Gastrocnemius medialis (tissue), 4 donors: ENCODE results near the gene TRIP10. TPM values are rescaled to one million over a fixed set of nuclear protein-coding genes. Genes with fewer than 3 reads are reported as not detected.
A peak's percentile ranks its signal among the peaks of the same experiment; 100 is the strongest.
"Not testable (repeated sequence)": the region's sequence is repeated elsewhere in the genome, so short reads cannot be mapped to it uniquely, and the experiment has no call there.

Source experiments
- ATAC-seq, 2 donors: fragments of 150-250 bp; one replicate each; pipeline ENCODE4 v1.9.1; 2016
- DNase-seq, 2 donors: peaks; one replicate each; pipeline ENCODE4 v3.0.0-alpha.2; 2019
- H3K27ac ChIP-seq, 4 donors: fragments of 200-600 bp; sonication (generic); 1 replicate in 1 of 4; 2 replicates in 3 of 4; pipeline ENCODE4 v1.5.1; 2016 to 2018; ENCODE audit warnings: mild to moderate bottlenecking in 2 of 4, moderate library complexity in 1 of 4
- H3K27me3 ChIP-seq, 3 donors: fragments of 200-600 bp; sonication (generic) in 2 of 3; 1 replicate in 1 of 3; 2 replicates in 2 of 3; pipeline versions ENCODE4 v1.5.1 to v1.6.0; 2016 to 2019; ENCODE audit warnings: mild to moderate bottlenecking in 1 of 3, moderate library complexity in 1 of 3
- H3K36me3 ChIP-seq, 2 donors: fragments of 200-600 bp; sonication (generic) in 1 of 2; one replicate each; pipeline ENCODE4 v1.5.1; 2017 to 2018
- H3K4me1 ChIP-seq, 2 donors: fragments of 200-600 bp; sonication (generic) in 1 of 2; one replicate each; pipeline ENCODE4 v1.5.1; 2016 to 2017; ENCODE audit warnings: mild to moderate bottlenecking in 2 of 2
- H3K4me3 ChIP-seq, 4 donors: fragments of 200-600 bp; sonication (generic) in 3 of 4; 1 replicate in 1 of 4; 2 replicates in 3 of 4; pipeline ENCODE4 v1.5.1; 2016 to 2019; ENCODE audit warnings: mild to moderate bottlenecking in 2 of 4
- H3K9me3 ChIP-seq, 3 donors: fragments of 200-600 bp; sonication (generic) in 2 of 3; 1 replicate in 1 of 3; 2 replicates in 2 of 3; pipeline ENCODE4 v1.5.1; 2016 to 2019
- CTCF ChIP-seq, 5 experiments: fragments of 450-650 bp in 3 of 5; fragments of 200-600 bp in 2 of 5; sonication (generic) in 2 of 5; IDR thresholded peaks in 4 of 5; conservative IDR thresholded peaks in 1 of 5; 1 replicate in 4 of 5; 2 replicates in 1 of 5; pipeline ENCODE4 v1.5.1; 2016 to 2019; ENCODE audit warnings: antibody characterized with exemption in 5 of 5, mild to moderate bottlenecking in 3 of 5, moderate library complexity in 3 of 5
- POLR2A ChIP-seq, 2 donors: fragments of 450-650 bp; IDR thresholded peaks; one replicate each; pipeline ENCODE4 v1.6.1; 2017; ENCODE audit warnings: antibody characterized with exemption in 2 of 2, mild to moderate bottlenecking in 2 of 2, moderate library complexity in 2 of 2
- in situ Hi-C, 4 donors: fragments of 200-750 bp; cut with MboI; loops; one replicate each; pipeline versions ENCODE4 v1.15.0 to v1.8.0; 2017; ENCODE audit warnings: low sequenced_read_pairs in 4 of 4
- intact Hi-C: fragments of 100-400 bp; cut with DNase I; formaldehyde crosslinking; loops from one replicate; pipeline ENCODE4 v1.15.1; 2023; ENCODE audit warnings: low total_unique reads
- total RNA-seq, 4 donors: library from RNA; depleted of rRNA; stranded (reverse); fragments of >200 nt; gene quantifications; one replicate each; pipeline versions ENCODE4 v1.1.0 to v1.2.3, GENCODE V29; 2016

TRIP10 gene
- total RNA-seq, 4 donors from 2014 or later = 130 to 237 (median 178) TPM

GRCh38 chr19:6744381-6745301 lies 5.2 kb downstream of the TRIP10 start:
- H3K27me3 ChIP-seq = no peaks in the 10 kb centered on the region
- H3K4me3 ChIP-seq = peak overlapping the region; percentile 37 to 53 (median 40)
- ATAC-seq (peak; percentile 55 to 73), DNase-seq (peak; percentile 79 to 91)
- peak overlapping the region; percentile 96 to 100 (median 98) for H3K27ac ChIP-seq
- TF ChIP-seq POLR2A (IDR thresholded peaks at IDR 0.05) = no peak
- in situ Hi-C loops = loop anchor here in 2 of 4 donors (25.0 kb wide), 2 partner anchors 232 to 357 kb away; partner anchors contain the start of genes GTF2F1 (in 1 of the 2), PSPN (in 1 of the 2) and TUBB4A (in 1 of the 2)
- H3K4me1 ChIP-seq = peaks cover 57 to 69% of the 10 kb centered on the region in 2 donors
- peaks cover 0 to 61% of the 10 kb centered on the region in 2 donors for H3K36me3 ChIP-seq
- no peaks in the 10 kb centered on the region for H3K9me3 ChIP-seq
- intact Hi-C loops = no loop called here

- peaks cover 57 to 67% of the 10 kb centered on the region in 2 donors for H3K4me1 ChIP-seq
- no peak for DNase-seq
- no peak for ATAC-seq
- H3K36me3 ChIP-seq = peaks cover 0 to 75% of the 10 kb centered on the region in 2 donors
- intact Hi-C loops = no loop called here
- H3K9me3 ChIP-seq = no peaks in the 10 kb centered on the region
- in situ Hi-C loops = loop anchor here in 2 of 4 donors (25.0 kb wide), 2 partner anchors 234 to 359 kb away; partner anchors contain the start of genes GTF2F1 (in 1 of the 2), PSPN (in 1 of the 2) and TUBB4A (in 1 of the 2)
- H3K27me3 ChIP-seq = no peaks in the 10 kb centered on the region
- H3K4me3 ChIP-seq = no peak overlapping the region
- TF ChIP-seq CTCF (IDR thresholded peaks at IDR 0.05 in 4 of 5, conservative IDR thresholded peaks at IDR 0.05 in 1 of 5) (no peak), POLR2A (IDR thresholded peaks at IDR 0.05) (no peak)
- peak overlapping the region; percentile 51 to 100 (median 97) for H3K27ac ChIP-seq
These were observed 6.5 kb downstream of the TRIP10 start for GRCh38 chr19:6745965-6746364.

- H3K4me1 ChIP-seq = peaks cover 43 to 54% of the 10 kb centered on the region in 2 donors
- in situ Hi-C loops = loop anchor here in 2 of 4 donors (25.0 kb wide), 2 partner anchors 236 to 361 kb away; partner anchors contain the start of genes GTF2F1 (in 1 of the 2), PSPN (in 1 of the 2) and TUBB4A (in 1 of the 2)
- H3K9me3 ChIP-seq, intact Hi-C loops, H3K4me3 ChIP-seq, H3K27me3 ChIP-seq, ATAC-seq: not testable (repeated sequence)
- peaks cover 0 to 80% of the 10 kb centered on the region in 2 donors for H3K36me3 ChIP-seq
- H3K27ac ChIP-seq = peak overlapping the region; percentile 62 to 96 (median 72)
- DNase-seq = peak; percentile 36 to 78
These were observed 9.1 kb downstream of the TRIP10 start for GRCh38 chr19:6748543-6748942.

- H3K27ac ChIP-seq = peak overlapping the region; percentile 62 to 96 (median 72)
- no peak for ATAC-seq
- in situ Hi-C loops = no loop called here
These were observed 10.6 kb downstream of the TRIP10 start for GRCh38 chr19:6750062-6750461.

GRCh38 chr19:6751189-6751588 lies 11.7 kb downstream of the TRIP10 start:
- Histone ChIP-seq H3K36me3 (peaks cover 0 to 59% of the 10 kb centered on the region in 2 donors), H3K27ac (peak overlapping the region in 1 of 4 donors; percentile 92), H3K27me3 (no peaks in the 10 kb centered on the region), H3K9me3 (no peaks in the 10 kb centered on the region), H3K4me3 (no peak overlapping the region), H3K4me1 (peaks cover 22 to 28% of the 10 kb centered on the region in 2 donors)
- DNase-seq (no peak), ATAC-seq (no peak)
- TF ChIP-seq POLR2A (IDR thresholded peaks at IDR 0.05) (no peak), CTCF (IDR thresholded peaks at IDR 0.05 in 4 of 5, conservative IDR thresholded peaks at IDR 0.05 in 1 of 5) (no peak)
- in situ Hi-C loops = no loop called here
- intact Hi-C loops = loop anchor here (5.0 kb wide), 1 partner anchor 111 kb away; no protein-coding TSS in a partner anchor

More at GRCh38 chr19:6750062-6750461, 10.6 kb downstream of the TRIP10 start:
- TF ChIP-seq POLR2A (IDR thresholded peaks at IDR 0.05) = no peak
- TF ChIP-seq CTCF (IDR thresholded peaks at IDR 0.05 in 4 of 5, conservative IDR thresholded peaks at IDR 0.05 in 1 of 5) = no peak
- peaks cover 0 to 67% of the 10 kb centered on the region in 2 donors for H3K36me3 ChIP-seq
- intact Hi-C loops = loop anchor here (5.0 kb wide), 1 partner anchor 112 kb away; no protein-coding TSS in a partner anchor
- H3K27me3 ChIP-seq = no peaks in the 10 kb centered on the region
- no peak overlapping the region for H3K4me3 ChIP-seq
- H3K4me1 ChIP-seq = peaks cover 29 to 39% of the 10 kb centered on the region in 2 donors
- no peak for DNase-seq
- no peaks in the 10 kb centered on the region for H3K9me3 ChIP-seq
